ENCODE results near the gene UROC1.

The UROC1 gene

DNA sequence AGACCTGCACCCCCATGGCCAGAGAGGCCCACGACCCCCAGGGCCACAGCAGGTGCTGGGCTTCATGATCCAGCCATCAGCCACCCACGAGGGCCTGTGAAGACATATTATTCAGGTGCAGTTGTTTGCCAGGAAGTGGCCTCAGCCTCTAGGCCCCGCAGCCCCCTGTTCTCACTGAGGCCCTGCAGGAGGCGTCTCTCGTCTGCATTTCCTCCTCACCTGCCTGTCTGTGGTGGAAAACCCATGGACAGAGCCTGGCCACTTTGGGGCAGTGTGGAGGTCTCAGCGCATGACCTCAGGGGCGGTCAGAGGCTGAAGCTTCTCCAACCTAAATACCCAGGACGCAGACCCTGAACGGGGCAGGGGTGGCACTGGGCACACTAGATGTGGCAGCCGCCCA is 18.6 kb downstream of the UROC1 start:
- Histone ChIP-seq H2AFZ (no peak overlapping the region), H3K79me2 (no peaks in the 10 kb centered on the region), H3K27ac (no peak overlapping the region), H3K4me1 (no peaks in the 10 kb centered on the region), H3K9me3 (ENCODE audit: control insufficient read depth, low read length) (no peaks in the 10 kb centered on the region), H3K36me3 (ENCODE audit: control insufficient read depth, insufficient read depth, low read length) (no peaks in the 10 kb centered on the region), H3K27me3 (ENCODE audit: control insufficient read depth, insufficient read depth, low read length) (no peaks in the 10 kb centered on the region), H3K4me3 (ENCODE audit: low read depth, low read length) (no peak overlapping the region), H3K9ac (no peak overlapping the region), H3K4me2 (ENCODE audit: low read length) (no peak overlapping the region)
- TF ChIP-seq, protein P1, sequence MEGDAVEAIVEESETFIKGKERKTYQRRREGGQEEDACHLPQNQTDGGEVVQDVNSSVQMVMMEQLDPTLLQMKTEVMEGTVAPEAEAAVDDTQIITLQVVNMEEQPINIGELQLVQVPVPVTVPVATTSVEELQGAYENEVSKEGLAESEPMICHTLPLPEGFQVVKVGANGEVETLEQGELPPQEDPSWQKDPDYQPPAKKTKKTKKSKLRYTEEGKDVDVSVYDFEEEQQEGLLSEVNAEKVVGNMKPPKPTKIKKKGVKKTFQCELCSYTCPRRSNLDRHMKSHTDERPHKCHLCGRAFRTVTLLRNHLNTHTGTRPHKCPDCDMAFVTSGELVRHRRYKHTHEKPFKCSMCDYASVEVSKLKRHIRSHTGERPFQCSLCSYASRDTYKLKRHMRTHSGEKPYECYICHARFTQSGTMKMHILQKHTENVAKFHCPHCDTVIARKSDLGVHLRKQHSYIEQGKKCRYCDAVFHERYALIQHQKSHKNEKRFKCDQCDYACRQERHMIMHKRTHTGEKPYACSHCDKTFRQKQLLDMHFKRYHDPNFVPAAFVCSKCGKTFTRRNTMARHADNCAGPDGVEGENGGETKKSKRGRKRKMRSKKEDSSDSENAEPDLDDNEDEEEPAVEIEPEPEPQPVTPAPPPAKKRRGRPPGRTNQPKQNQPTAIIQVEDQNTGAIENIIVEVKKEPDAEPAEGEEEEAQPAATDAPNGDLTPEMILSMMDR (IDR thresholded peaks at IDR 0.05): no peak

DNA sequence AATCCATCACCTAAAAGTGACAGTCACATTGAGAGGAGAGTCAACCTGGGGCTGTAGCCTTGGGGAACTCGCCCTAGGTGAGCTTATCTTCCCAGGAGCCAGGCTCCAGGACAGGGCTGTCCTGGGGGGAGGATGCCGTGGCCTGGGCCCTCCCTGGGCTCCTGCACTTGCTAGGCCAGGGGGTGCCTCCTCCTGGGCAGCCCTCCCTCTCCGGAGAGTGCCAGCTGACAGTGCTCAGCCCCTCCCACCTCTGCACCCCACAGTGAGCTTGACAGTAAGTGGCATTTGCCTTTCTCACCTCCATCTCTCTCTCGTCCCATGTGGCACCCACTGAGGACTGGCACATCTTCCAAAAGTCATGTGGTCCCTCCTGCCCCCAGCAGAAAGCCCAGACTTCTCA is 19.1 kb downstream of the UROC1 start:
- Histone ChIP-seq H3K27me3 (ENCODE audit: control insufficient read depth, insufficient read depth, low read length) (no peaks in the 10 kb centered on the region), H3K36me3 (ENCODE audit: control insufficient read depth, insufficient read depth, low read length) (no peaks in the 10 kb centered on the region), H3K9me3 (ENCODE audit: control insufficient read depth, low read length) (no peaks in the 10 kb centered on the region), H3K4me3 (ENCODE audit: low read depth, low read length) (no peak overlapping the region), H2AFZ (no peak overlapping the region), H3K4me2 (ENCODE audit: low read length) (no peak overlapping the region), H3K27ac (no peak overlapping the region), H3K4me1 (no peaks in the 10 kb centered on the region), H3K79me2 (no peaks in the 10 kb centered on the region), H3K9ac (no peak overlapping the region)
- TF ChIP-seq, protein P1 (IDR thresholded peaks at IDR 0.05): no peak

DNA sequence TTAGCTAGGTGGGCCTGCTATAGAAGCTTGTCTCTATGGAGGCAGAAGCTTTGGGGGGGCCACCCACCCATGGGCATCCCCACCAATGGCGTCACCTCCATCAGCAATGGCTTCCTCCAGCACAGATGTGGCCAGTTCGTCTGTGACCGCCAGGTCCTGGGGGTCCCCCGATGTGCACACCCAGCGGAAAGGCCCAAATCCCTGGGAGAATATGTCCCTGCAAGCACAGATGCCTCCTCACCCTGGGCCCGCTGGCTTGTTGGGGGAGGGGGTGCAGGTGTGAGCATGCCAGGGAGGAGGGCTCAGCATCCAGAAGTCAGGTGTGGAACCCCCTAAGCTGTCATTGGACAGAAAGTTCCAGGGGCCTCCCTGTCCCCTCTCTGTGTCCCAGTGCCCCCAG is 19.6 kb downstream of the UROC1 start:
- H3K4me2 ChIP-seq (ENCODE audit: low read length): no peak overlapping the region
- no peaks in the 10 kb centered on the region for H3K4me1 ChIP-seq
- TF ChIP-seq, protein P1 (IDR thresholded peaks at IDR 0.05): no peak
- no peaks in the 10 kb centered on the region for H3K9me3 ChIP-seq (ENCODE audit: control insufficient read depth, low read length)
- no peaks in the 10 kb centered on the region for H3K79me2 ChIP-seq
- H3K27ac ChIP-seq: no peak overlapping the region
- no peaks in the 10 kb centered on the region for H3K27me3 ChIP-seq (ENCODE audit: control insufficient read depth, insufficient read depth, low read length)
- H3K4me3 ChIP-seq (ENCODE audit: low read depth, low read length): no peak overlapping the region
- no peak overlapping the region for H2AFZ ChIP-seq
- H3K9ac ChIP-seq: no peak overlapping the region
- H3K36me3 ChIP-seq (ENCODE audit: control insufficient read depth, insufficient read depth, low read length): no peaks in the 10 kb centered on the region

DNA sequence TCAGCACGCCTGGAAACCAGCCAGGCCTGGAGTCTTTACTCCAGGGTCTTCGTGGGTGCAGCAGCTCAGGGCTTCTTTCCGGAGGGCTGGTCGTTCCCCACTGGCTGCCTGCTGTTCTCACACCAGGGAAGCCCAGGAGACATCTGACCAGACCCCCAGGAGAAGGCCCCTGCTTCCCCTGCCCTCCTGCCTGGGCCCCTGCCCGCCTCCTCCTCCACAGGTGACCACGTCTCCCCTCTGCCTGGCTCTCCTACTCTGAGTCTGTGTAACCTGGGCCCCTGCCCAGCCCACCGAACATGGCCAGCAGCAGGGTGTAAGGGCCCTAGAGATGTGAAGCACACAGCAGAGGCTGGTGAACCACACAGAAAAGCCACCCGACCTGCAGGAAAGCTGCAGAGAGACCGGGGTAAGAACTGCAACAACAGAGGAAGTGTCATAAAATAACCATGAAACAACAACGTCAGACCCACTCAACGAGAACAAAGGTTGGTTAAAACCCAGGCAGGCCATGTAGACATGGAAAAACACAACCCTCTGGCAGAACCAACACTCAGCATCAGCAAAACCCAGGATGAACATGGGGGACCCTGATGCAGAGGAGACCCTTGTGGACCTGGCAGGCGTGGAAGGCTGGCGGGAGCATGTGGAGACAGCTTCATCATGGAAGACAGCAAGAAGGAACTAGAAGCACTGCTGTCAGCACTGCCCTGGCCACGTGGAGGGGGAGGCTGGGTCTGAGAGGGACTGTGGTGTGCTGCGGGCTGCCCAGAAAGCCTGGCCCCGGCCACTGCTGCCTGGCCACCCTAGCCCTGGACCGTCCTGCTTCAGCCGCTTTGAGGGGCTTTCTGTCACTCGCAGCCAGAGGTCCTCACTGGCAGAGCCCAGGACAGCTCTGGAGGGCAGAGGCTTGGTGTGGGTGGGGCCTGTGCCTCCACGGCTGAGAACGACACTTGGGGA is 20.4 kb downstream of the UROC1 start:
- Histone ChIP-seq H3K4me2 (ENCODE audit: low read length) (no peak overlapping the region), H3K27ac (no peak overlapping the region), H3K27me3 (ENCODE audit: control insufficient read depth, insufficient read depth, low read length) (no peaks in the 10 kb centered on the region), H2AFZ (no peak overlapping the region), H3K9me3 (ENCODE audit: control insufficient read depth, low read length) (no peaks in the 10 kb centered on the region), H3K4me1 (no peaks in the 10 kb centered on the region), H3K79me2 (no peaks in the 10 kb centered on the region), H3K4me3 (ENCODE audit: low read depth, low read length) (no peak overlapping the region), H3K36me3 (ENCODE audit: control insufficient read depth, insufficient read depth, low read length) (no peaks in the 10 kb centered on the region), H3K9ac (no peak overlapping the region)
- TF ChIP-seq, protein P1 (IDR thresholded peaks at IDR 0.05): no peak

DNA sequence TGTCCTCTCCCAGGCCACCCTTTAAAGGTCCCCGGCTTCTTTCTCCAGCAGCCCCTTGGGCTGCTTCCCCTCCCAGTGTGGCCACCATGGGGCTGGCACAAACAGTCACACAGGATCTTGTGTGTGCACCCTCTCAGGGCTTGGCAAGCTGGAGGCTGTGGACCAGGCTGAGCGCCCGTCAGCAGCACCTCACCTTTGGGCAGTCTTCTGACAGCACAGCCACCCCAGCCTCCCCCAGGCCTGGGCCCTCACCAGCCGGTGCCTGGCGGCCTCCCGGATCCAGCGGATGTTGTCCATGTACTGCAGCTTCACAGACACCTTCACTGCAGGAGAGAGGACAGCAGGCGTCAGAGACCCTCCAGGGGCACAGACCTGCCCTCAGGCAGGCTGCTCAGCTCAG is 21.8 kb downstream of the UROC1 start:
- TF ChIP-seq, protein P1 (IDR thresholded peaks at IDR 0.05): no peak
- no peak overlapping the region for H3K4me3 ChIP-seq (ENCODE audit: low read depth, low read length)
- no peak overlapping the region for H3K27ac ChIP-seq
- no peaks in the 10 kb centered on the region for H3K36me3 ChIP-seq (ENCODE audit: control insufficient read depth, insufficient read depth, low read length)
- no peaks in the 10 kb centered on the region for H3K27me3 ChIP-seq (ENCODE audit: control insufficient read depth, insufficient read depth, low read length)
- H2AFZ ChIP-seq: no peak overlapping the region
- no peaks in the 10 kb centered on the region for H3K4me1 ChIP-seq
- no peaks in the 10 kb centered on the region for H3K79me2 ChIP-seq
- H3K9ac ChIP-seq: no peak overlapping the region
- H3K4me2 ChIP-seq (ENCODE audit: low read length): no peak overlapping the region
- H3K9me3 ChIP-seq (ENCODE audit: control insufficient read depth, low read length): no peaks in the 10 kb centered on the region
